ENCODE measurements around the gene PLEKHA7.

Gene PLEKHA7

GRCh38 chr11:16938061-16938460 lies 76.2 kb downstream of the PLEKHA7 start (continued):
- TF ChIP-seq PATZ1 (CRISPR knock-in tag; IDR thresholded peaks at IDR 0.05; ENCODE audit: borderline replicate concordance): no peak

- TF ChIP-seq BACH2 (CRISPR knock-in tag; IDR thresholded peaks at IDR 0.05; ENCODE audit: borderline replicate concordance) (no peak), OSR1 (CRISPR knock-in tag; IDR thresholded peaks at IDR 0.05) (no peak), TCF4 (CRISPR knock-in tag; IDR thresholded peaks at IDR 0.05; ENCODE audit: borderline replicate concordance) (no peak), ISL1 (CRISPR knock-in tag; IDR thresholded peaks at IDR 0.05) (peak; percentile 25; the same call in 1 of the 2 replicates), ZFP30 (CRISPR knock-in tag; IDR thresholded peaks at IDR 0.05) (no peak), POU6F1 (CRISPR knock-in tag; IDR thresholded peaks at IDR 0.05; ENCODE audit: borderline replicate concordance, low read depth) (no peak), CSDC2 (CRISPR knock-in tag; IDR thresholded peaks at IDR 0.05) (no peak), ZNF70 (CRISPR knock-in tag; IDR thresholded peaks at IDR 0.05) (no peak)
- no peak for ATAC-seq
Measured at GRCh38 chr11:16936643-16937042, 77.6 kb downstream of the PLEKHA7 start.

- TF ChIP-seq POU6F1 (CRISPR knock-in tag; IDR thresholded peaks at IDR 0.05; ENCODE audit: borderline replicate concordance, low read depth): no peak
- no peak for TF ChIP-seq TSHZ2 (CRISPR knock-in tag; IDR thresholded peaks at IDR 0.05)
- TF ChIP-seq ZC3H10 (CRISPR knock-in tag; IDR thresholded peaks at IDR 0.05): no peak
- TF ChIP-seq CREB5 (CRISPR knock-in tag; IDR thresholded peaks at IDR 0.05; ENCODE audit: low read depth): no peak
- TF ChIP-seq ESRRG (CRISPR knock-in tag; IDR thresholded peaks at IDR 0.05): no peak
- TF ChIP-seq CSDC2 (CRISPR knock-in tag; IDR thresholded peaks at IDR 0.05): no peak
- TF ChIP-seq CSRNP3 (CRISPR knock-in tag; IDR thresholded peaks at IDR 0.05): no peak
- TF ChIP-seq SNAI2 (CRISPR knock-in tag; IDR thresholded peaks at IDR 0.05): no peak
- no peak for TF ChIP-seq PPARA (CRISPR knock-in tag; IDR thresholded peaks at IDR 0.05; ENCODE audit: borderline replicate concordance)
- TF ChIP-seq PATZ1 (CRISPR knock-in tag; IDR thresholded peaks at IDR 0.05; ENCODE audit: borderline replicate concordance): no peak
- no peak for TF ChIP-seq ZFP30 (CRISPR knock-in tag; IDR thresholded peaks at IDR 0.05)
- TF ChIP-seq TOX (CRISPR knock-in tag; IDR thresholded peaks at IDR 0.05; ENCODE audit: borderline replicate concordance): no peak
- ATAC-seq: peak; percentile 84
Measured at GRCh38 chr11:16935518-16936302, 78.5 kb downstream of the PLEKHA7 start.

Data from SK-N-SH treated with all-trans-retinoic acid at 6 μM for 48 hours (cell line).